H9 (cell line): ENCODE data around the gene STAB1. TPM values are rescaled to one million over a fixed set of nuclear protein-coding genes. Genes with fewer than 3 reads are reported as not detected.

Experiments
- DNase-seq: peaks from one replicate; pipeline ENCODE4 v3.0.0-alpha.2; 2017
- H2AFZ ChIP-seq: one replicate; pipeline ENCODE4 v1.6.1; 2013; ENCODE audit warnings: mild to moderate bottlenecking, low read length, control low read depth, moderate library complexity
- H2AK5ac ChIP-seq: 2 replicates; pipeline ENCODE4 v1.6.1; 2013; ENCODE audit warnings: low read length, control low read depth, mixed read lengths; ENCODE audit not compliant: insufficient read length
- H2BK120ac ChIP-seq: one replicate; pipeline ENCODE4 v1.6.1; 2013; ENCODE audit warnings: low read depth, mild to moderate bottlenecking, low read length, control low read depth, inconsistent platforms; ENCODE audit not compliant: poor library complexity, severe bottlenecking
- H2BK12ac ChIP-seq: 2 replicates; pipeline ENCODE4 v1.6.1; 2013; ENCODE audit warnings: low read length, control low read depth, mixed read lengths, low read depth; ENCODE audit not compliant: insufficient read length
- H2BK15ac ChIP-seq: 2 replicates; pipeline ENCODE4 v1.6.1; 2013; ENCODE audit warnings: low read depth, low read length, control low read depth
- H2BK20ac ChIP-seq: one replicate; pipeline ENCODE4 v1.6.1; 2013; ENCODE audit warnings: low read depth, mild to moderate bottlenecking, low read length, control low read depth, inconsistent platforms; ENCODE audit not compliant: poor library complexity, severe bottlenecking
- H2BK5ac ChIP-seq: 2 replicates; pipeline ENCODE4 v1.6.1; 2013; ENCODE audit warnings: low read length, control low read depth, mixed read lengths; ENCODE audit not compliant: insufficient read length
- H3K14ac ChIP-seq: 2 replicates; pipeline ENCODE4 v1.6.1; 2013; ENCODE audit warnings: low read length, control low read depth; ENCODE audit not compliant: insufficient read depth
- H3K18ac ChIP-seq: 2 replicates; pipeline ENCODE4 v1.6.1; 2013; ENCODE audit warnings: low read depth, mild to moderate bottlenecking, mixed read lengths, low read length, control low read depth; ENCODE audit not compliant: insufficient read length
- H3K23ac ChIP-seq: 2 replicates; pipeline ENCODE4 v1.6.1; 2013; ENCODE audit warnings: low read length, control low read depth, mixed read lengths, low read depth; ENCODE audit not compliant: insufficient read length
- H3K23me2 ChIP-seq: 2 replicates; pipeline ENCODE4 v1.6.1; 2013; ENCODE audit warnings: low read depth, mild to moderate bottlenecking, mixed read lengths, low read length, control low read depth; ENCODE audit not compliant: insufficient read length, poor library complexity, severe bottlenecking
- H3K27ac ChIP-seq: 2 replicates; pipeline ENCODE4 v1.5.1; 2013; ENCODE audit warnings: low read length, control low read depth, mixed read lengths, low read depth; ENCODE audit not compliant: insufficient read length
- H3K27me3 ChIP-seq: 2 replicates; pipeline ENCODE4 v1.6.1; 2013; ENCODE audit warnings: low read length, control low read depth, inconsistent platforms; ENCODE audit not compliant: insufficient read depth
- H3K4ac ChIP-seq: 2 replicates; pipeline ENCODE4 v1.6.1; 2013; ENCODE audit warnings: low read depth, mild to moderate bottlenecking, control low read depth, inconsistent platforms, low read length, moderate library complexity
- H3K4me1 ChIP-seq: 2 replicates; pipeline ENCODE4 v1.6.1; 2013; ENCODE audit warnings: low read length, control low read depth, inconsistent platforms; ENCODE audit not compliant: insufficient read depth
- H3K4me2 ChIP-seq: 2 replicates; pipeline ENCODE4 v1.6.1; 2013; ENCODE audit warnings: low read length, control low read depth, mixed read lengths; ENCODE audit not compliant: insufficient read length, insufficient read depth
- H3K56ac ChIP-seq: 2 replicates; pipeline ENCODE4 v1.6.1; 2013; ENCODE audit warnings: low read depth, mild to moderate bottlenecking, mixed read lengths, low read length, control low read depth; ENCODE audit not compliant: insufficient read length
- H3K79me1 ChIP-seq: 2 replicates; pipeline ENCODE4 v1.6.1; 2013; ENCODE audit warnings: low read depth, mild to moderate bottlenecking, moderate library complexity, low read length, control low read depth, inconsistent platforms; ENCODE audit not compliant: insufficient read depth, poor library complexity, severe bottlenecking
- H3K79me2 ChIP-seq: 2 replicates; pipeline ENCODE4 v1.6.1; 2013; ENCODE audit warnings: low read length, control low read depth, inconsistent platforms; ENCODE audit not compliant: insufficient read depth
- H3K9ac ChIP-seq: 2 replicates; pipeline ENCODE4 v1.6.1; 2013; ENCODE audit warnings: low read length, control low read depth, mixed read lengths; ENCODE audit not compliant: insufficient read length; ENCODE audit errors: extremely low read depth
- H3K9me3 ChIP-seq: one replicate; pipeline ENCODE4 v1.6.1; 2013; ENCODE audit warnings: low read depth, low read length, inconsistent platforms; ENCODE audit not compliant: control insufficient read depth
- H3T11ph ChIP-seq: one replicate; pipeline ENCODE4 v1.6.1; 2013; ENCODE audit warnings: mild to moderate bottlenecking, low read length, control low read depth, inconsistent platforms
- H4K20me1 ChIP-seq: one replicate; pipeline ENCODE4 v1.6.1; 2013; ENCODE audit not compliant: control insufficient read depth, insufficient read length, insufficient read depth
- H4K5ac ChIP-seq: 2 replicates; pipeline ENCODE4 v1.6.1; 2013; ENCODE audit warnings: low read depth, mild to moderate bottlenecking, mixed read lengths, low read length, control low read depth; ENCODE audit not compliant: insufficient read length
- H4K8ac ChIP-seq: replicated peaks from 2 replicates; pipeline ENCODE4 v1.6.1; 2013; ENCODE audit warnings: low read length, control low read depth, mixed read lengths, low read depth; ENCODE audit not compliant: insufficient read length
- H4K91ac ChIP-seq: 2 replicates; pipeline ENCODE4 v1.6.1; 2013; ENCODE audit warnings: low read depth, mild to moderate bottlenecking, moderate library complexity, mixed read lengths, low read length, control low read depth; ENCODE audit not compliant: insufficient read length
- H3K27ac Mint-ChIP-seq, 3 experiments: 2 replicates in 2 of 3; 3 replicates in 1 of 3; pipeline ENCODE4 v1.8.0; 2020 to 2021; ENCODE audit warnings: mixed read lengths in 3 of 3, mild to moderate bottlenecking in 1 of 3, moderate library complexity in 1 of 3
- H3K27me3 Mint-ChIP-seq: 2 replicates; pipeline ENCODE4 v1.8.0; 2021; ENCODE audit warnings: low read depth, mild to moderate bottlenecking, moderate library complexity, mixed read lengths
- H3K36me3 Mint-ChIP-seq, 3 experiments: 2 replicates in 2 of 3; 3 replicates in 1 of 3; pipeline ENCODE4 v1.8.0; 2020 to 2021; ENCODE audit warnings: low read depth in 3 of 3, mixed read lengths in 3 of 3; ENCODE audit not compliant: insufficient read depth in 1 of 3
- H3K4me1 Mint-ChIP-seq, 2 experiments: 2 replicates each; pipeline ENCODE4 v1.8.0; 2020; ENCODE audit warnings: mixed read lengths in 2 of 2
- H3K4me3 Mint-ChIP-seq, 2 experiments: 2 replicates in 1 of 2; 3 replicates in 1 of 2; pipeline ENCODE4 v1.8.0; 2020 to 2021; ENCODE audit warnings: mild to moderate bottlenecking in 2 of 2, mixed read lengths in 2 of 2, moderate library complexity in 1 of 2
- H3K9me3 Mint-ChIP-seq, 2 experiments: 2 replicates in 1 of 2; 3 replicates in 1 of 2; pipeline ENCODE4 v1.8.0; 2020; ENCODE audit warnings: mild to moderate bottlenecking in 2 of 2, mixed read lengths in 2 of 2, moderate library complexity in 1 of 2
- WGBS: extraction: QIAGEN DNeasy Blood & Tissue Kit; methylation state at CpG from one replicate; pipeline ENCODE4 v1.1.7; 2013; ENCODE audit warnings: missing lambda C conversion rate, low lambda C conversion rate, mixed read lengths; ENCODE audit not compliant: insufficient read length; ENCODE audit errors: extremely low coverage; 5-methylcytosine and 5-hydroxymethylcytosine counted together
- total RNA-seq: library from RNA; stranded (reverse); gene quantifications from 2 replicates; pipeline ENCODE4 v1.2.1, GENCODE V29; 2021
- TF ChIP-seq, protein P1 (sequence below): fragments of 200-600 bp; sonication (generic); conservative IDR thresholded peaks from 3 replicates; pipeline ENCODE4 v1.8.0; 2021; ENCODE audit warnings: antibody characterized with exemption, mild to moderate bottlenecking

The STAB1 gene
- total RNA-seq, 1 experiment from 2014 or later, result 1.5 TPM

DNA sequence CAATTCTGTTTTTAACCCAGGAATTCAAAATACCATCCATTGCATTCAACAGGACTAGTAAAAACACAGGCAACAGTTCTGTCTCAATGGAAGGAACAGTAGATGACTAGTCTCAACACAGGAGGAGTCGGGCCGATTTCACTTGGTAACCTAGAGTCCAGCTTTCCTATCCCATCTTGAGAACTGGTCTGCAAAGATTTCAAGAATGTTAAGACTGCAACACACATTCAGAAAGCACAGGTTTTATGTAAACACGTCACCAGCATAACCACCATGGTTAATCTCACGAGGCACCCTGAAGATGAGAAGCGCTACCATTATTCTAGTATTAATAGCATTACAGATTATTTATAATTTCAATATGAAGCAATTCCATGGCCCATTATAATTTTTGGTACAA is 63.3 kb downstream of the STAB1 start:
- Histone ChIP-seq H2BK20ac (no peak overlapping the region), H3K14ac (no peak overlapping the region), H2AK5ac (no peak overlapping the region), H4K20me1 (no peaks in the 10 kb centered on the region), H3K9me3 (no peaks in the 10 kb centered on the region), H3K4ac (no peak overlapping the region), H3K27me3 (no peaks in the 10 kb centered on the region), H3K4me2 (no peak overlapping the region), H3K23ac (no peak overlapping the region), H4K5ac (no peak overlapping the region), H2AFZ (no peak overlapping the region), H2BK12ac (no peak overlapping the region), H3T11ph (no peak overlapping the region), H3K79me2 (no peaks in the 10 kb centered on the region), H3K79me1 (no peaks in the 10 kb centered on the region), H3K9ac (no peak overlapping the region), H3K18ac (no peak overlapping the region), H2BK15ac (no peak overlapping the region), H3K56ac (no peak overlapping the region), H4K91ac (no peak overlapping the region), H3K23me2 (no peaks in the 10 kb centered on the region), H4K8ac (no peak overlapping the region), H3K27ac (no peak overlapping the region), H2BK120ac (no peak overlapping the region), H3K4me1 (peaks cover 3% of the 10 kb centered on the region; the same call in 1 of the 2 replicates), H2BK5ac (no peak overlapping the region)
- WGBS, result no CpG with 5 or more reads among the region's 5 CpGs
- Mint-ChIP-seq H3K4me3 (no peak overlapping the region), H3K9me3 (no peaks in the 10 kb centered on the region), H3K4me1 (peaks cover 7 to 12% of the 10 kb centered on the region in 2 experiments; a peak in 2 of 4 replicates), H3K27ac (no peak overlapping the region; a peak in 1 of 7 replicates), H3K36me3 (peaks cover 18 to 68% (median 60%) of the 10 kb centered on the region in 3 experiments; a peak in 6 of 7 replicates), H3K27me3 (no peaks in the 10 kb centered on the region)
- TF ChIP-seq, protein P1, sequence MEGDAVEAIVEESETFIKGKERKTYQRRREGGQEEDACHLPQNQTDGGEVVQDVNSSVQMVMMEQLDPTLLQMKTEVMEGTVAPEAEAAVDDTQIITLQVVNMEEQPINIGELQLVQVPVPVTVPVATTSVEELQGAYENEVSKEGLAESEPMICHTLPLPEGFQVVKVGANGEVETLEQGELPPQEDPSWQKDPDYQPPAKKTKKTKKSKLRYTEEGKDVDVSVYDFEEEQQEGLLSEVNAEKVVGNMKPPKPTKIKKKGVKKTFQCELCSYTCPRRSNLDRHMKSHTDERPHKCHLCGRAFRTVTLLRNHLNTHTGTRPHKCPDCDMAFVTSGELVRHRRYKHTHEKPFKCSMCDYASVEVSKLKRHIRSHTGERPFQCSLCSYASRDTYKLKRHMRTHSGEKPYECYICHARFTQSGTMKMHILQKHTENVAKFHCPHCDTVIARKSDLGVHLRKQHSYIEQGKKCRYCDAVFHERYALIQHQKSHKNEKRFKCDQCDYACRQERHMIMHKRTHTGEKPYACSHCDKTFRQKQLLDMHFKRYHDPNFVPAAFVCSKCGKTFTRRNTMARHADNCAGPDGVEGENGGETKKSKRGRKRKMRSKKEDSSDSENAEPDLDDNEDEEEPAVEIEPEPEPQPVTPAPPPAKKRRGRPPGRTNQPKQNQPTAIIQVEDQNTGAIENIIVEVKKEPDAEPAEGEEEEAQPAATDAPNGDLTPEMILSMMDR, result no peak
- no peak for DNase-seq
